ENCODE data around the gene SEC23A. TPM values are rescaled to one million over a fixed set of nuclear protein-coding genes. Genes with fewer than 3 reads are reported as not detected.
"Not testable (repeated sequence)": the region's sequence is repeated elsewhere in the genome, so short reads cannot be mapped to it uniquely, and the experiment has no call there.

Gene SEC23A
- total RNA-seq, 2 donors from 2014 or later, result 85.1 to 104 TPM

GRCh38 chr14:39055786-39056474 lies 47.1 kb downstream of the SEC23A start:
- no peaks in the 10 kb centered on the region for H3K27me3 ChIP-seq
- no peak overlapping the region for H3K27ac ChIP-seq
- no peak for DNase-seq (ENCODE audit: low spot score)
- peaks cover 0 to 23% of the 10 kb centered on the region in 2 donors for H3K9me3 ChIP-seq
- TF ChIP-seq CTCF (IDR thresholded peaks at IDR 0.05), result no peak
- no peaks in the 10 kb centered on the region for H3K4me1 ChIP-seq
- peaks cover 96% of the 10 kb centered on the region for H3K36me3 ChIP-seq
- H3K4me3 ChIP-seq, result no peak overlapping the region

- H3K4me1 ChIP-seq; H3K27me3 ChIP-seq; H3K4me3 ChIP-seq; DNase-seq (ENCODE audit: low spot score); H3K27ac ChIP-seq: not testable (repeated sequence)
- Histone ChIP-seq H3K9me3 (peaks cover 0 to 23% of the 10 kb centered on the region in 2 donors), H3K36me3 (peaks cover 80% of the 10 kb centered on the region)
These were observed 50.1 kb downstream of the SEC23A start for GRCh38 chr14:39052869-39053454.

GRCh38 chr14:39050389-39050788 lies 52.6 kb downstream of the SEC23A start:
- Histone ChIP-seq H3K27me3 (no peaks in the 10 kb centered on the region), H3K4me1 (no peaks in the 10 kb centered on the region), H3K36me3 (peaks cover 78% of the 10 kb centered on the region), H3K4me3 (no peak overlapping the region), H3K9me3 (peaks cover 0 to 3% of the 10 kb centered on the region in 2 donors), H3K27ac (no peak overlapping the region)
- DNase-seq (ENCODE audit: low spot score), result no peak
- TF ChIP-seq CTCF (IDR thresholded peaks at IDR 0.05), result no peak

DNA sequence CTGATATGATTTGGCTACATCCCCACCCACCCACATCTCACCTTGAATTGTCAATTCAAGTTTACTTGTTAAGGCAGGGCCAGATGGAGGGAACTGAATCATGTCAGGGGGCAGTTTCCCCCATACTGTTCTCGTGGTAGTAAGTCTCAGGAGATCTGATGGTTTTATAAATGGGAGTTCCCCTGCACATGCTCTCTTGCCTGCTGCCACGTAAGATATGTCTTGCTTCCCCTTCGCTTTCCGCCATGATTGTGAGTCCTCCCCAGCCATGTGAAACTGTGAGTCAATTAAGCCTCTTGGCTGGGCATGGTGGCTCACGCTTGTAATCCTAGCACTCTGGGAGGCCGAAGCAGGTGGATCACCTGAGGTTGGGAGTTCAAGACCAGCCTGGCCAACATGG lies 57.1 kb downstream of the SEC23A start:
- not testable (repeated sequence) for H3K4me1 ChIP-seq; H3K27me3 ChIP-seq; H3K9me3 ChIP-seq; H3K4me3 ChIP-seq; DNase-seq (ENCODE audit: low spot score); H3K27ac ChIP-seq
- peaks cover 70% of the 10 kb centered on the region for H3K36me3 ChIP-seq

- Histone ChIP-seq H3K27me3 (no peaks in the 10 kb centered on the region), H3K36me3 (peaks cover 87% of the 10 kb centered on the region), H3K4me3 (no peak overlapping the region), H3K4me1 (no peaks in the 10 kb centered on the region), H3K27ac (no peak overlapping the region), H3K9me3 (no peaks in the 10 kb centered on the region)
- DNase-seq (ENCODE audit: low spot score), result no peak
- no peak for TF ChIP-seq CTCF (IDR thresholded peaks at IDR 0.05)
These were observed 59.6 kb downstream of the SEC23A start for GRCh38 chr14:39043352-39043943.

- TF ChIP-seq CTCF (IDR thresholded peaks at IDR 0.05), result no peak
- Histone ChIP-seq H3K27ac (no peak overlapping the region), H3K27me3 (no peaks in the 10 kb centered on the region), H3K4me3 (no peak overlapping the region), H3K36me3 (peaks cover 89% of the 10 kb centered on the region), H3K4me1 (no peaks in the 10 kb centered on the region), H3K9me3 (no peaks in the 10 kb centered on the region)
- no peak for DNase-seq (ENCODE audit: low spot score)
These were observed 62.5 kb downstream of the SEC23A start for GRCh38 chr14:39040529-39040928.

All from right atrium auricular region (tissue), 2 donors.